Ishikawa (cell line): ENCODE measurements around the gene DOK1.

ENCODE experiments used
- CEBPB ChIP-seq: IDR thresholded peaks from 2 replicates; pipeline ENCODE4 v1.6.1; 2012
- CREB1 ChIP-seq: IDR thresholded peaks from 2 replicates; pipeline ENCODE4 v1.6.1; 2012; ENCODE audit warnings: low read depth
- EP300 ChIP-seq: IDR thresholded peaks from 2 replicates; pipeline ENCODE4 v1.6.1; 2012; ENCODE audit warnings: borderline replicate concordance
- NFIC ChIP-seq: IDR thresholded peaks from 2 replicates; pipeline ENCODE4 v1.6.1; 2012
- RAD21 ChIP-seq: IDR thresholded peaks from 2 replicates; pipeline ENCODE4 v1.6.1; 2012; ENCODE audit warnings: low read depth
- TCF12 ChIP-seq: IDR thresholded peaks from 2 replicates; pipeline ENCODE4 v1.6.1; 2012; ENCODE audit warnings: low read depth
- YY1 ChIP-seq: IDR thresholded peaks from 2 replicates; pipeline ENCODE4 v1.6.1; 2012; ENCODE audit warnings: low read depth
- ZBTB7A ChIP-seq: IDR thresholded peaks from 2 replicates; pipeline ENCODE4 v1.6.1; 2012; ENCODE audit warnings: low read depth
- TF ChIP-seq, protein P1 (sequence below): IDR thresholded peaks from 2 replicates; pipeline ENCODE4 v1.6.1; 2012; ENCODE audit warnings: low read depth, mild to moderate bottlenecking
- TF ChIP-seq, protein P2 (sequence below): IDR thresholded peaks from 2 replicates; pipeline ENCODE4 v1.6.1; 2012

DNA sequence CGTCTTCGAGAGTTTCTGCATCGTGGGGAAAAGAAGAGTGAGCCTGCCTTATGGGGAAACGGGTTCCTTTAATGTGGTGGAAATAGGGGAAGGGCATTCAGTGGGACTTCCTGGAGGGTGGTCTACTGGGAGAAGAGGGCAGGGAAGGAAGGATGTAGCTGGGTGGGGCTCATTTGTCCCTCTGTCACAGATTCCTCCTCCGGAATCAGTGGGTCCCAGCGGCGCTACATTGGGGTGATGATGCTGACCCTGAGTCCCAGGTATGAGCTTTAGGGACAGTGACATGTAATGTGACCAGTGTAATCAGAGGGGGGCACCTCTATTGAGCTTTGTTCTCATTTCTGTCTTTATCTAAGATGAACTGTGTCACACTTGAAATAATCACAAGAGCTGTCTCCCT, 22.9 kb upstream of the DOK1 start:
- TF ChIP-seq EP300 (no peak), YY1 (no peak), ZBTB7A (no peak), CEBPB (no peak), RAD21 (no peak), CREB1 (no peak), NFIC (no peak), TCF12 (no peak)
- TF ChIP-seq, protein P1, sequence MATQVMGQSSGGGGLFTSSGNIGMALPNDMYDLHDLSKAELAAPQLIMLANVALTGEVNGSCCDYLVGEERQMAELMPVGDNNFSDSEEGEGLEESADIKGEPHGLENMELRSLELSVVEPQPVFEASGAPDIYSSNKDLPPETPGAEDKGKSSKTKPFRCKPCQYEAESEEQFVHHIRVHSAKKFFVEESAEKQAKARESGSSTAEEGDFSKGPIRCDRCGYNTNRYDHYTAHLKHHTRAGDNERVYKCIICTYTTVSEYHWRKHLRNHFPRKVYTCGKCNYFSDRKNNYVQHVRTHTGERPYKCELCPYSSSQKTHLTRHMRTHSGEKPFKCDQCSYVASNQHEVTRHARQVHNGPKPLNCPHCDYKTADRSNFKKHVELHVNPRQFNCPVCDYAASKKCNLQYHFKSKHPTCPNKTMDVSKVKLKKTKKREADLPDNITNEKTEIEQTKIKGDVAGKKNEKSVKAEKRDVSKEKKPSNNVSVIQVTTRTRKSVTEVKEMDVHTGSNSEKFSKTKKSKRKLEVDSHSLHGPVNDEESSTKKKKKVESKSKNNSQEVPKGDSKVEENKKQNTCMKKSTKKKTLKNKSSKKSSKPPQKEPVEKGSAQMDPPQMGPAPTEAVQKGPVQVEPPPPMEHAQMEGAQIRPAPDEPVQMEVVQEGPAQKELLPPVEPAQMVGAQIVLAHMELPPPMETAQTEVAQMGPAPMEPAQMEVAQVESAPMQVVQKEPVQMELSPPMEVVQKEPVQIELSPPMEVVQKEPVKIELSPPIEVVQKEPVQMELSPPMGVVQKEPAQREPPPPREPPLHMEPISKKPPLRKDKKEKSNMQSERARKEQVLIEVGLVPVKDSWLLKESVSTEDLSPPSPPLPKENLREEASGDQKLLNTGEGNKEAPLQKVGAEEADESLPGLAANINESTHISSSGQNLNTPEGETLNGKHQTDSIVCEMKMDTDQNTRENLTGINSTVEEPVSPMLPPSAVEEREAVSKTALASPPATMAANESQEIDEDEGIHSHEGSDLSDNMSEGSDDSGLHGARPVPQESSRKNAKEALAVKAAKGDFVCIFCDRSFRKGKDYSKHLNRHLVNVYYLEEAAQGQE: no peak
- TF ChIP-seq, protein P2, sequence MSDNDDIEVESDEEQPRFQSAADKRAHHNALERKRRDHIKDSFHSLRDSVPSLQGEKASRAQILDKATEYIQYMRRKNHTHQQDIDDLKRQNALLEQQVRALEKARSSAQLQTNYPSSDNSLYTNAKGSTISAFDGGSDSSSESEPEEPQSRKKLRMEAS: no peak
